HUDEP-2 (cell line): ENCODE measurements around the gene SGSH.
A peak's percentile ranks its signal among the peaks of the same experiment; 100 is the strongest.

Experiments
- DNase-seq, 76 experiments: peaks; one replicate each; lab custom pipeline; 2025; ENCODE audit not compliant: unreplicated experiment in 76 of 76; lab: John Stamatoyannopoulos, UW

The SGSH gene

GRCh38 chr17:80229011-80229410 lies 8.9 kb upstream of the SGSH start:
- no peak for DNase-seq

- DNase-seq = no peak
Measured at GRCh38 chr17:80228477-80228876, 8.3 kb upstream of the SGSH start.

GRCh38 chr17:80227666-80228065 lies 7.5 kb upstream of the SGSH start:
- no peak for DNase-seq

- no peak for DNase-seq
Measured at GRCh38 chr17:80227156-80227555, 7.0 kb upstream of the SGSH start.

GRCh38 chr17:80225230-80225629 lies 5.1 kb upstream of the SGSH start:
- no peak for DNase-seq

GRCh38 chr17:80224683-80225082 lies 4.5 kb upstream of the SGSH start:
- DNase-seq = no peak

- DNase-seq = no peak
Measured at GRCh38 chr17:80223838-80224497, 3.8 kb upstream of the SGSH start.

- no peak for DNase-seq
Measured at GRCh38 chr17:80223142-80223815, 3.1 kb upstream of the SGSH start.

- DNase-seq = no peak
Measured at GRCh38 chr17:80222376-80223141, 2.4 kb upstream of the SGSH start.

- DNase-seq = no peak
Measured at GRCh38 chr17:80221351-80222105, 1.4 kb upstream of the SGSH start.

- no peak for DNase-seq
Measured at GRCh38 chr17:80220736-80221215, 643 bp upstream of the SGSH start.

- DNase-seq = no peak
Measured at GRCh38 chr17:80219763-80220053, 425 bp downstream of the SGSH start.

- DNase-seq = peak in 73 of 76 experiments; percentile 20 to 94 (median 74)
Measured at GRCh38 chr17:80219013-80219762, 945 bp downstream of the SGSH start.

- DNase-seq = no peak
Measured at GRCh38 chr17:80218391-80218790, 1.7 kb downstream of the SGSH start.

- no peak for DNase-seq
Measured at GRCh38 chr17:80217703-80218362, 2.3 kb downstream of the SGSH start.

GRCh38 chr17:80216473-80217456 lies 3.4 kb downstream of the SGSH start:
- no peak for DNase-seq

- DNase-seq = no peak
Measured at GRCh38 chr17:80214878-80215210, 5.3 kb downstream of the SGSH start.

- DNase-seq = no peak
Measured at GRCh38 chr17:80214012-80214877, 5.9 kb downstream of the SGSH start.
